GM12891 (cell line): Measurements from ENCODE around the gene MTMR12.

ENCODE experiments used
- DNase-seq: peaks from one replicate; pipeline ENCODE4 v3.0.0; 2011; ENCODE audit warnings: low spot score; ENCODE audit not compliant: insufficient read length
- FAIRE-seq: peaks from 2 replicates; lab custom pipeline; 2011; peaks lifted over from hg19 to GRCh38; lab: Jason Lieb, UNC
- PAX5 ChIP-seq: IDR thresholded peaks from 2 replicates; pipeline ENCODE4 v1.6.1; 2011; ENCODE audit warnings: low read length, moderate library complexity, mild to moderate bottlenecking; ENCODE audit not compliant: insufficient read depth, severe bottlenecking
- POLR2A ChIP-seq: IDR thresholded peaks from 2 replicates; pipeline ENCODE4 v1.6.1; 2011; ENCODE audit warnings: low read depth, low read length, control low read depth
- POLR2AphosphoS5 ChIP-seq: IDR thresholded peaks from 2 replicates; pipeline ENCODE4 v1.6.1; 2011; ENCODE audit warnings: low read depth, low read length, control low read depth
- POU2F2 ChIP-seq: IDR thresholded peaks from 2 replicates; pipeline ENCODE4 v1.6.1; 2011; ENCODE audit warnings: low read depth, mild to moderate bottlenecking, control low read depth, low read length, moderate library complexity
- SPI1 ChIP-seq: IDR thresholded peaks from 2 replicates; pipeline ENCODE4 v1.6.1; 2011; ENCODE audit warnings: low read depth, low read length, control low read depth
- TAF1 ChIP-seq: IDR thresholded peaks from 2 replicates; pipeline ENCODE4 v1.6.1; 2011; ENCODE audit warnings: low read depth, low read length, control low read depth

MTMR12 gene

DNA sequence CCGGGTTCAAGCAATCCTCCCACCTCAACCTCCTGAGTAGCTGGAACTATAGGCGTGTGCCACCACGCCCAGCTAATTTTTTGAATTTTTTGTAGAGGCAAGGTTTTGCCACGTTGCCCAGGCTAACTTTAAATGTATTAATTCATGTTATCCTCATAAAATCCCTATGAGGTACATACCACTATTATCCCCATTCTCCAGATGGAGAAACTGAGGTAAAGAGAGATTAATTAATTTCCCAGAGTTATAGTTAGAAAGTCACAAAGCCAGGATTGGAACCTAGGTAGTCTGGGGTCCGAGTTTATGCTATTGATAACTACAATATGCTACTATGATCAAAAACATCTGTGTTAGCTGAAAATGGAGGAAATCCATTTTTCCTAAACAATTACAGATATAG is 106.7 kb downstream of the MTMR12 start:
- FAIRE-seq (no peak), DNase-seq (no peak)
- TF ChIP-seq POLR2A (no peak), TAF1 (no peak)

GRCh38 chr5:32202394-32202793 is 110.3 kb downstream of the MTMR12 start:
- no peak for DNase-seq
- TF ChIP-seq TAF1 = no peak
- TF ChIP-seq POU2F2 = no peak
- TF ChIP-seq POLR2AphosphoS5 = no peak
- TF ChIP-seq POLR2A = no peak
- no peak for TF ChIP-seq SPI1
- TF ChIP-seq PAX5 = no peak
- FAIRE-seq = no peak

DNA sequence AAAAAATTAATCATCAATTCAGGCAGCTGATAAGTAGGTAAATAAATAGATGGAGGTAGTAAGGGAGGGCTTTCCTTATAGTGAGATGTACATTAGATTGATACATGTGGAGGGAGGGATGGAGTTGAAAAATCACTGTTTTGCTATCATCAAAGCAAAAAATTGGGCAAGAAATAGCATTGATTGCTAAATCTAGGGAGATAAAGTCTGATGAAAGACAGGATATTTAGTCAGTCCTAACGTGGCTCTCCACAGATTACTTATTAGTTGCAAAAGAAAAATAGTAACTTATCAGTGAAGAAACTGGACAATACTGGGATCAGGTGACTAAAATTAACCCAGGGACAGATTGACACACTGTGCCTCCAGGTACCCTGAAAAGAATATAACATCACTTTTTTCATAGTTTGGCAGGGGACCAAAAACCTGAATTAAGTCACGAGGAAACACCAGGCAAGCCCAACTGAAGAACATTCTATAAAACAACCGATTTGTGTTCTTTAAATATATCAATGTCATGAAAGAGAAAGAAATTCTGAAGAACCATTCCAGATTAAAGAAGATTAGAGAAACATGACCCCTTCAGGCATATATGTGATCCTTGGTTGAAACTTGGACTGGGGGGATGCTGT is 111.5 kb downstream of the MTMR12 start:
- TF ChIP-seq TAF1 = no peak
- TF ChIP-seq SPI1 = no peak
- no peak for TF ChIP-seq PAX5
- TF ChIP-seq POLR2AphosphoS5 = no peak
- TF ChIP-seq POLR2A = no peak
- TF ChIP-seq POU2F2 = no peak
- FAIRE-seq (no peak), DNase-seq (no peak)

DNA sequence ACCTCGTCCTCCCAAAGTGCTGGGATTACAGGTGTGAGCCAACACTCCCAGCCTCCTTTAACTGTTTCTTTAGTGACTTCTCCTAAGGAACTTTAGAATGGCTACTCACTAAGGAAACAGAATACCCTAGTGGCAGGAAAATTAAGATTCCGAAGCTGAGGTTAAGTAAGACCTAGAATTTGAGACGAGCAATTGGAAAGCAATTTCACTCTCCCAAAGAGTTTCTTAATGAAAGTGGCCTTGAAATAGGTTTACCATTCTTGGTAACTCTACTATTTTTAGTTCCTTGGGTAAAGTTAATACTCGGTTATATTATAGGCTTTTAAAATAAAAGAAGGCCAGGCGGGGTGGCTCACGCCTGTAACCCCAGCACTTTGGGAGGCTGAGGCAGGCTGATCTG is 115.7 kb downstream of the MTMR12 start:
- FAIRE-seq (no peak), DNase-seq (no peak)
- TF ChIP-seq POLR2AphosphoS5 (no peak), POLR2A (no peak), TAF1 (no peak), SPI1 (no peak), POU2F2 (no peak), PAX5 (no peak)

DNA sequence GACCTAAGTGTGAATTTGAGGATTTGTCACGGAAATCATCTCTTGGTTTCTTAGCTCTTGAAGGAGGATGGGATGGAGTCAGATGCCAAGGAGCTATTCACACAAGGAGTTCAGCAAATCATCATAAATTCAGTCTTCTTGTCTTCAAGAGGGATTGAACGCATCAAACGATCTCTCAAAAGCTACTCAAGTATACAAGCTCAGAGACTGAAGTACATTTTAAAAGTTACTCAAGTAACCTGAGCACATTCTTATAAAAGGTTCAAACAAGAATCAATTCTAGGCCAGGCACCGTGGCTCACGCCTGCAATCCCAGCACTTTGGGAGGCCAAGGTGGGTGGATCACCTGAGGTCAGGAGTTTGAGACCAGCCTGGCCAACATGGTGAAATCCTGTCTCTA is 117.5 kb downstream of the MTMR12 start:
- FAIRE-seq (no peak), DNase-seq (no peak)
- no peak for TF ChIP-seq PAX5
- TF ChIP-seq SPI1 = no peak
- TF ChIP-seq POLR2A = no peak
- no peak for TF ChIP-seq TAF1
- TF ChIP-seq POU2F2 = no peak
- no peak for TF ChIP-seq POLR2AphosphoS5

GRCh38 chr5:32193591-32193990 is 119.1 kb downstream of the MTMR12 start:
- TF ChIP-seq SPI1 (peak; percentile 78), PAX5 (no peak), POU2F2 (no peak), TAF1 (no peak), POLR2AphosphoS5 (no peak)
- DNase-seq (no peak), FAIRE-seq (no peak)

DNA sequence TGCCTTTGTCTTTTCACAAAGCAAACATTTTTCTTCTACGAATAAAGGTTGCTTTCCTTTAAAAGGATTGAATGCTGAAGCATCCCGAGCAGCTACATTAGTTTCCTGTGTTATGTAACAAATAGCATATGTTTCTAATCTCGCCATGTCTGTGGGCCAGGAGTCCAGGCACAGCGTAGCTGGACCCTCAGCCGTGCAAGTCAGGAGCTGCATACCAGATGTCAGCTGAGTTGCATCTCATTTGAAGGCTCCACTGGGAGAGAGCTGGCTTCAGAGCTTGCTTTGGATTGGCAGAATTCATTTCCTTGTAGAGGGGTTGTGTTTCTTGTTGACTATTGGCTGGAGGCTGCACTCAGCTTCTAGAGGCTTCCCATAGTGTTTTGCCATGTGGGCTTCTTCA is 122.6 kb downstream of the MTMR12 start:
- FAIRE-seq (no peak), DNase-seq (no peak)
- TF ChIP-seq PAX5 = no peak
- TF ChIP-seq TAF1 = no peak
- no peak for TF ChIP-seq POLR2AphosphoS5
- TF ChIP-seq SPI1 = no peak
- no peak for TF ChIP-seq POU2F2
- TF ChIP-seq POLR2A = no peak

DNA sequence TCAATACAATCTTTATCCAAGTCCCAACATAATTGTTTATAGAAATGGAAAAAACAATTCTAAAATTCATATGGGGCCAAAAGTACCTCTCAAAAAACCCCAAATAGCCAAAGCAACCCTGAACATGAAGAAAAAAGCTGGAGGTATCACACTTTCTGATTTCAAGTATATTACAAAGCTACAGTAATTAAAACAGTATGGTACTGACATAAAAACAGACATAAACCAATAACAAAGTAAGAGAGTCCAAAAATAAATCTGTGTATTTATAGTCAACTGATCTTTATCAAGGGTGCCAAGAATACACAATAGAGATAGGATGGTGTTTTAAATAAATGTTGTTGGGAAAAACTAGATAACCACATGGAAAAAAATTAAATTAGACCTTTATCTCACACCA is 125.1 kb downstream of the MTMR12 start:
- TF ChIP-seq POLR2AphosphoS5 (no peak), POU2F2 (no peak), PAX5 (no peak), SPI1 (no peak), TAF1 (no peak), POLR2A (no peak)
- DNase-seq (no peak), FAIRE-seq (no peak)

GRCh38 chr5:32182463-32183063 is 130.2 kb downstream of the MTMR12 start:
- no peak for FAIRE-seq
- DNase-seq = no peak
- TF ChIP-seq POU2F2 = no peak
- TF ChIP-seq POLR2AphosphoS5 = no peak
- TF ChIP-seq TAF1 = no peak
- no peak for TF ChIP-seq POLR2A
- no peak for TF ChIP-seq SPI1
- no peak for TF ChIP-seq PAX5
